Neural progenitor cell (in vitro differentiated cells): ENCODE results near the gene TIFAB. TPM values are rescaled to one million over a fixed set of nuclear protein-coding genes. Genes with fewer than 3 reads are reported as not detected.

ENCODE experiments used
- DNase-seq: peaks from one replicate; pipeline ENCODE4 v3.0.0-alpha.2; 2016; ENCODE audit warnings: low spot score
- H2AFZ ChIP-seq: fragments of 200-600 bp; sonication (generic); replicated peaks from 2 replicates; pipeline ENCODE4 v1.6.1; 2016; ENCODE audit warnings: antibody characterized with exemption
- H3F3A ChIP-seq: fragments of 200-600 bp; sonication (generic); 2 replicates; pipeline ENCODE4 v1.6.1; 2016; ENCODE audit warnings: antibody characterized with exemption, low read depth
- H3K27ac ChIP-seq: fragments of 200-600 bp; sonication (generic); 2 replicates; pipeline ENCODE4 v1.5.1; 2016; ENCODE audit warnings: mild to moderate bottlenecking
- H3K27me3 ChIP-seq: fragments of 200-600 bp; sonication (generic); 2 replicates; pipeline ENCODE4 v1.6.1; 2016; ENCODE audit warnings: mild to moderate bottlenecking, moderate library complexity
- H3K36me3 ChIP-seq: fragments of 200-600 bp; sonication (generic); 2 replicates; pipeline ENCODE4 v1.5.1; 2016
- H3K4me1 ChIP-seq: fragments of 200-600 bp; sonication (generic); 2 replicates; pipeline ENCODE4 v1.6.1; 2016; ENCODE audit warnings: mixed run types
- H3K4me2 ChIP-seq: fragments of 200-600 bp; sonication (generic); 2 replicates; pipeline ENCODE4 v1.6.1; 2016
- H3K4me3 ChIP-seq: fragments of 200-600 bp; sonication (generic); 2 replicates; pipeline ENCODE4 v1.5.1; 2016
- H3K79me2 ChIP-seq: fragments of 200-600 bp; sonication (generic); 2 replicates; pipeline ENCODE4 v1.6.1; 2016; ENCODE audit warnings: low read depth
- H3K9ac ChIP-seq: fragments of 200-600 bp; sonication (generic); 2 replicates; pipeline ENCODE4 v1.6.1; 2016
- H3K9me3 ChIP-seq: fragments of 200-600 bp; sonication (generic); 2 replicates; pipeline ENCODE4 v1.5.1; 2016; ENCODE audit warnings: low read depth
- H4K20me1 ChIP-seq: fragments of 200-600 bp; sonication (generic); 2 replicates; pipeline ENCODE4 v1.6.1; 2016; ENCODE audit warnings: low read depth
- H3K27ac Mint-ChIP-seq: 3 replicates; pipeline ENCODE4 v1.8.0; 2021; ENCODE audit warnings: mixed read lengths
- H3K27me3 Mint-ChIP-seq: 2 replicates; pipeline ENCODE4 v1.8.0; 2022; ENCODE audit warnings: low read depth, mild to moderate bottlenecking, inconsistent platforms, moderate library complexity, mixed read lengths; ENCODE audit not compliant: insufficient read depth
- H3K36me3 Mint-ChIP-seq: 3 replicates; pipeline ENCODE4 v1.8.0; 2021; ENCODE audit warnings: mixed read lengths
- H3K4me1 Mint-ChIP-seq: 3 replicates; pipeline ENCODE4 v1.8.0; 2021; ENCODE audit warnings: mixed read lengths
- H3K4me3 Mint-ChIP-seq: 3 replicates; pipeline ENCODE4 v1.8.0; 2021; ENCODE audit warnings: mild to moderate bottlenecking, moderate library complexity, mixed read lengths
- H3K9me3 Mint-ChIP-seq: 3 replicates; pipeline ENCODE4 v1.8.0; 2020; ENCODE audit warnings: mixed read lengths
- EZH2 ChIP-seq: fragments of 200-600 bp; sonication (generic); IDR thresholded peaks from 2 replicates; pipeline ENCODE4 v1.6.1; 2017; ENCODE audit warnings: antibody characterized with exemption, mild to moderate bottlenecking, moderate library complexity
- EZH2phosphoT487 ChIP-seq: fragments of 200-600 bp; sonication (generic); IDR thresholded peaks from 2 replicates; pipeline ENCODE4 v1.6.1; 2017; ENCODE audit warnings: antibody characterized with exemption
- total RNA-seq: library from RNA; depleted of rRNA; stranded (reverse); fragments of >200 nt; gene quantifications from 2 replicates; pipeline ENCODE4 v1.2.3, GENCODE V29; 2015; ENCODE audit warnings: low replicate concordance
- TF ChIP-seq, protein P1 (sequence below): fragments of 200-600 bp; sonication (generic); IDR thresholded peaks from 2 replicates; pipeline ENCODE4 v1.5.1; 2017; ENCODE audit warnings: antibody characterized with exemption, mild to moderate bottlenecking

The TIFAB gene
- total RNA-seq, 1 donor from 2014 or later = not detected

DNA sequence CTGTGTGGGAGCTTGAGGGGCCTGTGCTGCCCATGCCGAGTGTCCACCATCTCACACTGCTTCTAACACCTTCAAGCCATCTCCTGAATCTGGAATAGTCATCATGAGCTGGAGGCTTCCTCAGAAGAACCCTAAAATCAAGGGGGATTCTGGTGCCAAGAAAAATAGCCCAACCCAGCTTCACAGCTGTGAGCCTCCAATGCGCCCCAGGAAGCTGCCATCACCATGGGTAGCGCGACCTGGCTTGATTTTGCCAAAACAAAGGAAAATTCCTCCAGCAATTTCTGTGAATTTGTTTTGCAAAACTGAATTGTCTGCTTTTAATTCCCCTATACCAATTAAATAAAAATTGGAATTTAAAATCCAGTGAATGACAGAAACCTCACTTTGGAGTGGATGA is 6.2 kb upstream of the TIFAB start:
- no peak overlapping the region for H3K27ac Mint-ChIP-seq
- no peaks in the 10 kb centered on the region for H3K36me3 Mint-ChIP-seq
- no peak for DNase-seq
- Histone ChIP-seq H2AFZ (no peak overlapping the region), H3K27me3 (peaks cover 100% of the 10 kb centered on the region), H3F3A (no peaks in the 10 kb centered on the region), H4K20me1 (no peaks in the 10 kb centered on the region), H3K4me1 (no peaks in the 10 kb centered on the region), H3K9ac (no peak overlapping the region), H3K9me3 (no peaks in the 10 kb centered on the region), H3K4me3 (no peak overlapping the region), H3K4me2 (no peak overlapping the region), H3K36me3 (no peaks in the 10 kb centered on the region), H3K79me2 (no peaks in the 10 kb centered on the region), H3K27ac (no peak overlapping the region)
- H3K4me1 Mint-ChIP-seq = peaks cover 3% of the 10 kb centered on the region
- H3K4me3 Mint-ChIP-seq = no peak overlapping the region
- H3K27me3 Mint-ChIP-seq = peaks cover 21% of the 10 kb centered on the region
- TF ChIP-seq EZH2 (no peak), EZH2phosphoT487 (no peak)
- TF ChIP-seq, protein P1, sequence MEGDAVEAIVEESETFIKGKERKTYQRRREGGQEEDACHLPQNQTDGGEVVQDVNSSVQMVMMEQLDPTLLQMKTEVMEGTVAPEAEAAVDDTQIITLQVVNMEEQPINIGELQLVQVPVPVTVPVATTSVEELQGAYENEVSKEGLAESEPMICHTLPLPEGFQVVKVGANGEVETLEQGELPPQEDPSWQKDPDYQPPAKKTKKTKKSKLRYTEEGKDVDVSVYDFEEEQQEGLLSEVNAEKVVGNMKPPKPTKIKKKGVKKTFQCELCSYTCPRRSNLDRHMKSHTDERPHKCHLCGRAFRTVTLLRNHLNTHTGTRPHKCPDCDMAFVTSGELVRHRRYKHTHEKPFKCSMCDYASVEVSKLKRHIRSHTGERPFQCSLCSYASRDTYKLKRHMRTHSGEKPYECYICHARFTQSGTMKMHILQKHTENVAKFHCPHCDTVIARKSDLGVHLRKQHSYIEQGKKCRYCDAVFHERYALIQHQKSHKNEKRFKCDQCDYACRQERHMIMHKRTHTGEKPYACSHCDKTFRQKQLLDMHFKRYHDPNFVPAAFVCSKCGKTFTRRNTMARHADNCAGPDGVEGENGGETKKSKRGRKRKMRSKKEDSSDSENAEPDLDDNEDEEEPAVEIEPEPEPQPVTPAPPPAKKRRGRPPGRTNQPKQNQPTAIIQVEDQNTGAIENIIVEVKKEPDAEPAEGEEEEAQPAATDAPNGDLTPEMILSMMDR = no peak
- H3K9me3 Mint-ChIP-seq = no peaks in the 10 kb centered on the region

DNA sequence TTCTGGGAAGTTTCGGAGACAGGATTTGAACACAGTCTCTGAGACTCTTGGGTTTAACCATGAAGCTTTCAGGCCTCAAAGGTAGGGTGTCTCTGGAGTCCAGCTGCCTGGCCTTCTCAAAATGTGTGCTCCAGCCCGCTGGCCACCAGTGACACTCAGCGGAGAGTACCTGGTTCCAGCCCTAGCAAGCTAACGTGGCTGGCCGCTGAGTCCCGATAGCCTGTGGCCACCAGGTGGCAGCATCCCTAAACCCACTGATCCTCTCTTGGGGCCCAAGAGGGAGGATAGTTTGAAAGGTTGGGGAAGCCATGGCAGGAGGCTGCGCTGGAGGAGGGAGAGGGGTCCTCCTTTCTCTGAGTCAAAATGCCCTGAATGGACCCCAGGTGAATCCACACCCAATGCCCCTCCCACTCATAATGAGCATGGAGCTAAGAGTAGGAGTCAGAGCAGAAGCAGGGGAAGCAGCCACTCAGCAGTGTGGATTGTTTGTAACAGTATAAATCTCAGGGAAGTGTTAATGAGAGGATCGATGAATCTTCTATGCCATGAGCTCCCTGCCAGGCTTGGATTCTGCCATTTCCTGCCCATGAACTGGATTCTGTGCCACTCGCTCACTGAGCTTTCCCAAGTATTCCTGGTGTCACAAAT is 5.4 kb upstream of the TIFAB start:
- Histone ChIP-seq H3K9me3 (no peaks in the 10 kb centered on the region), H2AFZ (no peak overlapping the region), H3K4me2 (no peak overlapping the region), H3K36me3 (no peaks in the 10 kb centered on the region), H3F3A (no peaks in the 10 kb centered on the region), H3K4me3 (no peak overlapping the region), H3K27me3 (peaks cover 100% of the 10 kb centered on the region), H3K9ac (no peak overlapping the region), H3K27ac (no peak overlapping the region), H3K79me2 (no peaks in the 10 kb centered on the region), H4K20me1 (no peaks in the 10 kb centered on the region), H3K4me1 (no peaks in the 10 kb centered on the region)
- H3K4me3 Mint-ChIP-seq = no peak overlapping the region
- peaks cover 18% of the 10 kb centered on the region for H3K27me3 Mint-ChIP-seq
- no peaks in the 10 kb centered on the region for H3K36me3 Mint-ChIP-seq
- DNase-seq = peak; percentile 81
- H3K9me3 Mint-ChIP-seq = no peaks in the 10 kb centered on the region
- no peak for TF ChIP-seq EZH2phosphoT487
- TF ChIP-seq, protein P1 = peak; percentile 84
- no peak overlapping the region for H3K27ac Mint-ChIP-seq
- peaks cover 2% of the 10 kb centered on the region for H3K4me1 Mint-ChIP-seq

DNA sequence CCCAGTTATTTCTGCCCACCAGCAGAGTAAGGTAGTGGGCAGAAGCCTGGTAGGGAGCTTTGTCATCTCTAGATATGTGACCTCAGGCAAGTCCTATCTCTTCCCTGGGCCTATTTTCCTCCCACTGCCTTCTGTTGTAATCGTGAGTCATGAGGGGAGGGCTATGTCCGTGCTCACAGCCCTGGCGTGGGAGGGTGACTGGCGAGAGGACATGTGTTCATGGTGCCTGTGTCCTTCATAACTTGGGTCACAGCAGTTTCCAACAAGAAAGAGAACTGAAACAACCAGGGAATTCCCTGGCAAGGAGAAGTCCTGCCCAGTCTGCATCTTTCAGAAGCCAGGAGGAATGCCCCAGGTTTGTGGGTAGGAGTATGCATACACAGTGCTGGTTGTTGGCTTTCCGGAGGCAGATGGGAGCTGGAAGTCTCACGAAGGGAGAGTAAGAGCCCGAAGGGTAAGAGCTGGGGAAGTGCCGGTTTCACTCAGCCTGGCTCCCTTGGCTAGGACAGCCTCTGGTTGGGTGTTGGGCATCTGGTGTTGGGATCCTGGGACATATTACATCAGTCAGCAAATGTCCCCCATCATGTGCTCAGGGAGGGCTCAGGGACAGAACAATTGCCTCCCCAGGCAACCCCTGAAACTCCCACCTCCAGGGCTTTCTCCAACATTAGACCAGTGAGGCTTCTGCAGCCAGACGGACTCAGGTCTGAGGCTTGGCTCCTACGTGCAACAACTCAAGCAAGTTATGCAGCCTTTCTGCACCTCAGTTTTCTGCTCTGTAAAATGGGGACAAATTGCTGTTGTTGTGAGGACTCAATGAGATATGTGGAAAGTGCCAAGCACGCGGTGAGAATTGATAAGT is 4.3 kb upstream of the TIFAB start:
- TF ChIP-seq EZH2 (no peak), EZH2phosphoT487 (no peak)
- TF ChIP-seq, protein P1 = no peak
- Histone ChIP-seq H2AFZ (no peak overlapping the region), H4K20me1 (no peaks in the 10 kb centered on the region), H3K9ac (no peak overlapping the region), H3K36me3 (no peaks in the 10 kb centered on the region), H3K27me3 (peaks cover 99% of the 10 kb centered on the region), H3K9me3 (no peaks in the 10 kb centered on the region), H3K4me3 (no peak overlapping the region), H3K27ac (no peak overlapping the region), H3K79me2 (no peaks in the 10 kb centered on the region), H3F3A (no peaks in the 10 kb centered on the region), H3K4me2 (no peak overlapping the region), H3K4me1 (no peaks in the 10 kb centered on the region)
- Mint-ChIP-seq H3K4me1 (no peaks in the 10 kb centered on the region), H3K4me3 (no peak overlapping the region), H3K27ac (no peak overlapping the region), H3K9me3 (no peaks in the 10 kb centered on the region), H3K36me3 (no peaks in the 10 kb centered on the region), H3K27me3 (peaks cover 14% of the 10 kb centered on the region)
- no peak for DNase-seq
